ENCODE measurements around the gene RNF181. TPM values are rescaled to one million over a fixed set of nuclear protein-coding genes. Genes with fewer than 3 reads are reported as not detected.

RNF181 gene
- total and polyA plus RNA-seq, 4 experiments from 2014 or later = 73.6 to 215 (median 126) TPM

GRCh38 chr2:85588236-85588635, 7.3 kb upstream of the RNF181 start:
- H3K27me3 Mint-ChIP-seq = no peaks in the 10 kb centered on the region
- H3K27ac Mint-ChIP-seq = peak overlapping the region in 5 of 7 donors; percentile 3 to 63 (median 51)
- peak overlapping the region in 1 of 8 donors; percentile 5 for H3K4me3 Mint-ChIP-seq
- H3K9me3 ChIP-seq (ENCODE audit: control insufficient read depth in 1 of 2, low read length in 2 of 2) = no peaks in the 10 kb centered on the region
- peaks cover 32 to 45% (median 40%) of the 10 kb centered on the region in 4 donors for H3K4me1 Mint-ChIP-seq
- POLR2A ChIA-PET (ENCODE audit: partially characterized antibody) = interaction anchor here (1.4 to 5.8 kb wide), 3 partner anchors 7 to 234 kb away, joined by 4 to 71 read pairs (median 9); partner anchors contain the start of genes ELMOD3, RETSAT, RNF181 and VAMP8
- peaks cover 0 to 5% of the 10 kb centered on the region in 2 donors for H3K36me3 Mint-ChIP-seq
- intact Hi-C loops (cut with micrococcal nuclease) = no loop called here
- H3K9me3 Mint-ChIP-seq = no peaks in the 10 kb centered on the region
- CTCF ChIA-PET (ENCODE audit: partially characterized antibody) = interaction anchor here (1.2 to 1.8 kb wide), 2 partner anchors 37 to 50 kb away, joined by 4 to 6 read pairs; no protein-coding TSS in a partner anchor
- no peak for DNase-seq
- H3K27me3 ChIP-seq (ENCODE audit: insufficient read depth, low read length) = no peaks in the 10 kb centered on the region
- peaks cover 2% of the 10 kb centered on the region for H3K36me3 ChIP-seq (ENCODE audit: insufficient read depth, low read length)
- peaks cover 35% of the 10 kb centered on the region for H3K4me1 ChIP-seq (ENCODE audit: insufficient read depth, low read length)
- H3K27ac ChIP-seq (ENCODE audit: low read depth, low read length) = no peak overlapping the region
- no peak overlapping the region for H3K4me3 ChIP-seq (ENCODE audit: low read length in 2 of 2)

DNA sequence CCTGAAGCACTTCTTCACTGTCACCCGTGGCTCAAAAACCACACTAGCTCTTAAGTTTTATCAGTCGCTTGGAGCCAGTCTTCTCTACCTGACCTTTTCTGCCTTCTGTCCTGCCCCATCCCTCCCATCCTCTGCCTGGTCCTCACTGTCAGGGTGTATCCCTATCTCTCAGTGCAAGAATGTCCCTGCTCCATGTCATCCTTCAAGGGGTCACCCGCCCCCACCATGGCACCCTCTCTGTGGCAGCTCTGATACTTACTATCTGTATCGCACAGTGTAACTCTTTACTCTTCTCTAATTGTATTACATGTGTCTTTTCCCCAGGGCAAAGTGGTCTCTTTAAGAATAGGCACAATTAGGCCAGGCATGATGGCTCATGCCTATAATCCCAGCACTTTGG, 6.9 kb upstream of the RNF181 start:
- POLR2A ChIA-PET (ENCODE audit: partially characterized antibody) = interaction anchor here (1.4 to 5.8 kb wide), 3 partner anchors 7 to 234 kb away, joined by 4 to 71 read pairs (median 9); partner anchors contain the start of genes ELMOD3, RETSAT, RNF181 and VAMP8
- no peaks in the 10 kb centered on the region for H3K27me3 ChIP-seq (ENCODE audit: insufficient read depth, low read length)
- Mint-ChIP-seq H3K9me3 (no peaks in the 10 kb centered on the region), H3K4me1 (peaks cover 28 to 40% (median 36%) of the 10 kb centered on the region in 4 donors), H3K4me3 (peak overlapping the region in 2 of 8 donors; percentile 5 to 10), H3K27me3 (no peaks in the 10 kb centered on the region), H3K27ac (peak overlapping the region in 3 of 7 donors; percentile 59 to 74 (median 63)), H3K36me3 (peaks cover 0 to 2% of the 10 kb centered on the region in 2 donors)
- H3K4me3 ChIP-seq (ENCODE audit: low read length in 2 of 2) = no peak overlapping the region
- H3K27ac ChIP-seq (ENCODE audit: low read depth, low read length) = no peak overlapping the region
- no peak for DNase-seq
- no peaks in the 10 kb centered on the region for H3K9me3 ChIP-seq (ENCODE audit: control insufficient read depth in 1 of 2, low read length in 2 of 2)
- CTCF ChIA-PET (ENCODE audit: partially characterized antibody) = interaction anchor here (1.8 kb wide), 1 partner anchor 49 kb away, joined by 4 read pairs; no protein-coding TSS in a partner anchor
- peaks cover 31% of the 10 kb centered on the region for H3K4me1 ChIP-seq (ENCODE audit: insufficient read depth, low read length)
- intact Hi-C loops (cut with micrococcal nuclease) = no loop called here
- no peaks in the 10 kb centered on the region for H3K36me3 ChIP-seq (ENCODE audit: insufficient read depth, low read length)

- peaks cover 28% of the 10 kb centered on the region for H3K4me1 ChIP-seq (ENCODE audit: insufficient read depth, low read length)
- no peak for DNase-seq
- H3K27ac Mint-ChIP-seq = no peak overlapping the region
- no peaks in the 10 kb centered on the region for H3K27me3 Mint-ChIP-seq
- no peaks in the 10 kb centered on the region for H3K27me3 ChIP-seq (ENCODE audit: insufficient read depth, low read length)
- CTCF ChIA-PET (ENCODE audit: partially characterized antibody) = no interaction called here
- peaks cover 28 to 39% (median 35%) of the 10 kb centered on the region in 4 donors for H3K4me1 Mint-ChIP-seq
- intact Hi-C loops (cut with micrococcal nuclease) = no loop called here
- H3K4me3 ChIP-seq (ENCODE audit: low read length in 2 of 2) = no peak overlapping the region
- H3K27ac ChIP-seq (ENCODE audit: low read depth, low read length) = no peak overlapping the region
- no peak overlapping the region for H3K4me3 Mint-ChIP-seq
- no peaks in the 10 kb centered on the region for H3K36me3 ChIP-seq (ENCODE audit: insufficient read depth, low read length)
- POLR2A ChIA-PET (ENCODE audit: partially characterized antibody) = interaction anchor here (1.4 kb wide), 1 partner anchor 235 kb away, joined by 4 read pairs; the partner anchor contains the start of genes ELMOD3 and RETSAT
- peaks cover 0 to 2% of the 10 kb centered on the region in 2 donors for H3K36me3 Mint-ChIP-seq
- no peaks in the 10 kb centered on the region for H3K9me3 Mint-ChIP-seq
- H3K9me3 ChIP-seq (ENCODE audit: control insufficient read depth in 1 of 2, low read length in 2 of 2) = no peaks in the 10 kb centered on the region
These were observed 6.4 kb upstream of the RNF181 start for GRCh38 chr2:85589181-85589580.

DNA sequence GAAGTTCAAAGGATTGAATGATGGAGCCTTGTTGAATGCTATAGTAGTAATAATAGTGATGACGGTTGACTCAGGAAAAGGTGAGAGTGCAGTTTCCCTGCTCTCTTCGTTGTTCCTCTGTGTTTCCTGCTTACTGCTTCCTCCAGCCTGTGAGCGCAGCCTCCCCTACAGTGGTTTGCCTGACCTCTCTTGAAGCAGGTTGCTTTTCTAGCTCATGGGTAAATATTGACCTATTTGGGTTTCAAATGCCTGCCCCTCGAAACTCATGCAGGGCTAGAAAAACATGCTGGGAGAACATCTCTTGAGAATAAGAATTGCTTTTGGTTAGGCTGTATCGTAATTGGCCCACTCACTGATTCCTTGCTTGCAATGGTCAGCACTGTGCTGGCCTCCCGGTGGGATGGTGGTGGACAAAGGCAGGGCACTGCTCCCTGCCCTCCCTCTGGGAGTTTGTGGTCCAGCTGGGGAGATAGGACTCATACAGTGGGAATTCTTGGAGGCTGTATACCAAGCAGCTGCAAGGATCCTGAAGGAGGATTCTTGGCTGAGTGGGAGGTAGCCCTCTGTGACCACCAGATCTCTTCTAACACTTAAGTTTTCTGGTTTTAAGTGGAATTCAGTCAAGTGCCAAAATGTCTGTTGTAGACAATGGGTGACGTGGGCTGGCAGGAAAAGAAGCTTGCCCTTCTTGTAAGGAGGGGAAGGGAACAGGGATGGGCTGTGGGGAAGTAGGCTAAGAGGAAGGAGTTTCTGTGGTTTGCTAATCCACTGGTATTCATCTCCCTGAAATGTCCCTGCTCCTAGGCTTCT, 5.4 kb upstream of the RNF181 start:
- no peaks in the 10 kb centered on the region for H3K9me3 ChIP-seq (ENCODE audit: control insufficient read depth in 1 of 2, low read length in 2 of 2)
- Mint-ChIP-seq H3K36me3 (peaks cover 0 to 6% of the 10 kb centered on the region in 2 donors), H3K9me3 (no peaks in the 10 kb centered on the region), H3K4me3 (no peak overlapping the region), H3K27me3 (no peaks in the 10 kb centered on the region), H3K27ac (peak overlapping the region in 6 of 7 donors; percentile 8 to 70 (median 47)), H3K4me1 (peaks cover 31 to 43% (median 38%) of the 10 kb centered on the region in 4 donors)
- no peak overlapping the region for H3K27ac ChIP-seq (ENCODE audit: low read depth, low read length)
- no peak overlapping the region for H3K4me3 ChIP-seq (ENCODE audit: low read length in 2 of 2)
- H3K36me3 ChIP-seq (ENCODE audit: insufficient read depth, low read length) = no peaks in the 10 kb centered on the region
- no peaks in the 10 kb centered on the region for H3K27me3 ChIP-seq (ENCODE audit: insufficient read depth, low read length)
- CTCF ChIA-PET (ENCODE audit: partially characterized antibody) = interaction anchor here (1.0 kb wide), 1 partner anchor 10 kb away, joined by 3 read pairs; no protein-coding TSS in a partner anchor
- peaks cover 29% of the 10 kb centered on the region for H3K4me1 ChIP-seq (ENCODE audit: insufficient read depth, low read length)
- intact Hi-C loops (cut with micrococcal nuclease) = no loop called here
- POLR2A ChIA-PET (ENCODE audit: partially characterized antibody) = interaction anchor here (1.4 to 1.5 kb wide), 2 partner anchors 13 to 22 kb away, joined by 5 to 7 read pairs; partner anchors contain the start of genes C2orf68 and TMEM150A
- no peak for DNase-seq

DNA sequence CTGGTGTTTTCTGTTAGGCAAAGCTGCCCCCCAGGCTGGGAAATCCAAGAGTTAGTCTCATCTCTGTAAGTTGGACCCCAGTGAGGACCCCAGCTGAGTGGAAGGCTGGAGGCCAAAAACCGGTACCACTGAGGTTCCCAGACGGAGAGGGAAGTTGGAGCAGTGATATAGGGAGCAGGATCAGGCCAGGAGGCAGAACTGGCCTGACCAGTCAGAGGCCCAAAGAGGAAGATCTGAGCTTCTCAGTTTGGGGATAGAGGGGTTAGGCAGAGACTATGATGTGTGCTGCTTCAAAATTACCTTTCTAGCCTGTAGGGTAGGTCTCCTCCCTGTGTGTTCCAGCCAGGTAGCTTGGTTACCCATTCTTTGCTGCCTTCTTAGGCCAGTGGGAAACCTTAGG, 4.6 kb upstream of the RNF181 start:
- peaks cover 28 to 43% (median 37%) of the 10 kb centered on the region in 4 donors for H3K4me1 Mint-ChIP-seq
- no peak overlapping the region for H3K27ac ChIP-seq (ENCODE audit: low read depth, low read length)
- peaks cover 0 to 1% (median 0%) of the 10 kb centered on the region in 8 donors for H3K9me3 Mint-ChIP-seq
- no peaks in the 10 kb centered on the region for H3K27me3 ChIP-seq (ENCODE audit: insufficient read depth, low read length)
- H3K9me3 ChIP-seq (ENCODE audit: control insufficient read depth in 1 of 2, low read length in 2 of 2) = no peaks in the 10 kb centered on the region
- H3K4me1 ChIP-seq (ENCODE audit: insufficient read depth, low read length) = peaks cover 22% of the 10 kb centered on the region
- peaks cover 0 to 14% of the 10 kb centered on the region in 2 donors for H3K36me3 Mint-ChIP-seq
- no peak overlapping the region for H3K4me3 ChIP-seq (ENCODE audit: low read length in 2 of 2)
- no peaks in the 10 kb centered on the region for H3K27me3 Mint-ChIP-seq
- ChIA-PET CTCF (ENCODE audit: partially characterized antibody) (interaction anchor here (0.6 to 1.0 kb wide), 2 partner anchors 10 to 205 kb away, joined by 3 read pairs; no protein-coding TSS in a partner anchor), POLR2A (ENCODE audit: partially characterized antibody) (interaction anchor here (1.4 to 1.5 kb wide), 2 partner anchors 12 to 21 kb away, joined by 5 to 7 read pairs; partner anchors contain the start of genes C2orf68 and TMEM150A)
- H3K36me3 ChIP-seq (ENCODE audit: insufficient read depth, low read length) = no peaks in the 10 kb centered on the region
- no peak overlapping the region for H3K4me3 Mint-ChIP-seq
- no peak for DNase-seq
- intact Hi-C loops (cut with micrococcal nuclease) = no loop called here
- H3K27ac Mint-ChIP-seq = peak overlapping the region in 1 of 7 donors; percentile 73

GRCh38 chr2:85591563-85591962, 4.0 kb upstream of the RNF181 start:
- Mint-ChIP-seq H3K27ac (peak overlapping the region in 2 of 7 donors; percentile 24 to 57), H3K9me3 (peaks cover 0 to 1% (median 0%) of the 10 kb centered on the region in 8 donors), H3K4me3 (peak overlapping the region in 1 of 8 donors; percentile 55), H3K4me1 (peaks cover 30 to 46% (median 38%) of the 10 kb centered on the region in 4 donors), H3K36me3 (peaks cover 0 to 16% of the 10 kb centered on the region in 2 donors), H3K27me3 (no peaks in the 10 kb centered on the region)
- ChIA-PET CTCF (ENCODE audit: partially characterized antibody) (interaction anchor here (0.6 kb wide), 1 partner anchor 206 kb away, joined by 3 read pairs; no protein-coding TSS in a partner anchor), POLR2A (ENCODE audit: partially characterized antibody) (interaction anchor here (1.4 to 1.7 kb wide), 3 partner anchors 9 to 20 kb away, joined by 5 to 7 read pairs (median 5); partner anchors contain the start of genes C2orf68 and TMEM150A)
- peaks cover 25% of the 10 kb centered on the region for H3K4me1 ChIP-seq (ENCODE audit: insufficient read depth, low read length)
- no peak overlapping the region for H3K4me3 ChIP-seq (ENCODE audit: low read length in 2 of 2)
- no peak overlapping the region for H3K27ac ChIP-seq (ENCODE audit: low read depth, low read length)
- DNase-seq = no peak
- H3K9me3 ChIP-seq (ENCODE audit: control insufficient read depth in 1 of 2, low read length in 2 of 2) = no peaks in the 10 kb centered on the region
- no peaks in the 10 kb centered on the region for H3K36me3 ChIP-seq (ENCODE audit: insufficient read depth, low read length)
- H3K27me3 ChIP-seq (ENCODE audit: insufficient read depth, low read length) = no peaks in the 10 kb centered on the region
- intact Hi-C loops (cut with micrococcal nuclease) = no loop called here
